ENCODE data around the gene KAT14. TPM values are rescaled to one million over a fixed set of nuclear protein-coding genes. Genes with fewer than 3 reads are reported as not detected.
"Not testable (repeated sequence)": the region's sequence is repeated elsewhere in the genome, so short reads cannot be mapped to it uniquely, and the experiment has no call there.

Gene KAT14
- total and polyA plus RNA-seq, 4 experiments from 2014 or later: 14.7 to 24.0 (median 20.2) TPM

DNA sequence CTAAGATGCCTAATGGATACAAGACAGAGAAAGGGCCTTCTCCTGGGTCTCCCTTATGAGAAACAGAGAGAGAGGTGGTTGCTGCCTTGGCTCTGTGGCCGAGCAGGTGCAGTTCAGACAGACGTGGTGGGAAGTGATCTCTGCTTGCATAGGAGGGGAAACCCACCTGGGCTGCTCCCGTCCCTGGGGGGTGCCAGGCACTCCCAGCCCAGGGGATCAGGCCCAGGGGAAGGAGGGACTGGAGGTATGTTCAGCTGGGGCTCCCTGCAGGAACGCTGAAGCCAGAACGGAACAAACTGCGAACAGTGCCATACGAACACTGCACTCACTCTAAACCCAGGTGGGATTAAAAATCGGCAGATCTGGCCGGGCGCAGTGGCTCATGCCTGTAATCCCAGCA lies 44.3 kb upstream of the KAT14 start:
- no peak overlapping the region for H3K4me3 Mint-ChIP-seq
- intact Hi-C loops (cut with micrococcal nuclease): no loop called here
- Histone ChIP-seq H3K36me3 (ENCODE audit: insufficient read depth, low read length) (no peaks in the 10 kb centered on the region), H3K27ac (ENCODE audit: low read depth, low read length) (no peak overlapping the region), H3K4me3 (ENCODE audit: low read length in 2 of 2) (no peak overlapping the region), H3K4me1 (ENCODE audit: insufficient read depth, low read length) (no peaks in the 10 kb centered on the region), H3K27me3 (ENCODE audit: insufficient read depth, low read length) (no peaks in the 10 kb centered on the region), H3K9me3 (ENCODE audit: control insufficient read depth in 1 of 2, low read length in 2 of 2) (no peaks in the 10 kb centered on the region)
- POLR2A ChIA-PET (ENCODE audit: partially characterized antibody): no interaction called here
- DNase-seq: no peak
- no peaks in the 10 kb centered on the region for H3K4me1 Mint-ChIP-seq
- H3K9me3 Mint-ChIP-seq: peaks cover 0 to 2% (median 0%) of the 10 kb centered on the region in 8 donors
- no peaks in the 10 kb centered on the region for H3K36me3 Mint-ChIP-seq
- no peak overlapping the region for H3K27ac Mint-ChIP-seq
- CTCF ChIA-PET (ENCODE audit: partially characterized antibody): no interaction called here
- H3K27me3 Mint-ChIP-seq: peaks cover 6 to 19% of the 10 kb centered on the region in 2 donors

DNA sequence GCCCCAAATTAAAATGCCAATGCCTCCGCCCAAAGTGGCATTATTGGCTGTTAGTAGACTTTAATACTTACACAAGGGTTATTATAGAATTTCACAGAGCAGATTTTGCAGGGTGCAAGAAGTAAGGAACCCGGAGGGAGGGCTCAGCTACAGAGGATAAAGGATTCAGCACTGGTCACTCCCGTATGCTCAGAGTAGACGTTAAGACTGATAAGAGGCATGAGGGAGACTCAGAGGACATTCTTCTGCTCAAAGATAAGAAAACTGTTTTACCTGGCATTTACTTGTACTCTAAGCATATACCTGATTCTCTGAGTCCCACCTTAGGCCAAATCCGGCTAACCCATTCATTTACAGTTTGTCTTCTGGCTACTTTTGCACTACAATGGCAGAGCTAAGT lies 43.5 kb upstream of the KAT14 start:
- no peak for DNase-seq
- Mint-ChIP-seq H3K27me3 (peaks cover 6 to 24% of the 10 kb centered on the region in 2 donors), H3K9me3 (peaks cover 0 to 2% (median 0%) of the 10 kb centered on the region in 8 donors), H3K27ac (no peak overlapping the region), H3K36me3 (no peaks in the 10 kb centered on the region), H3K4me3 (no peak overlapping the region), H3K4me1 (no peaks in the 10 kb centered on the region)
- ChIA-PET CTCF (ENCODE audit: partially characterized antibody) (no interaction called here), POLR2A (ENCODE audit: partially characterized antibody) (no interaction called here)
- no peaks in the 10 kb centered on the region for H3K27me3 ChIP-seq (ENCODE audit: insufficient read depth, low read length)
- no peaks in the 10 kb centered on the region for H3K4me1 ChIP-seq (ENCODE audit: insufficient read depth, low read length)
- no peaks in the 10 kb centered on the region for H3K9me3 ChIP-seq (ENCODE audit: control insufficient read depth in 1 of 2, low read length in 2 of 2)
- intact Hi-C loops (cut with micrococcal nuclease): no loop called here
- no peak overlapping the region for H3K27ac ChIP-seq (ENCODE audit: low read depth, low read length)
- H3K4me3 ChIP-seq (ENCODE audit: low read length in 2 of 2): no peak overlapping the region
- no peaks in the 10 kb centered on the region for H3K36me3 ChIP-seq (ENCODE audit: insufficient read depth, low read length)

DNA sequence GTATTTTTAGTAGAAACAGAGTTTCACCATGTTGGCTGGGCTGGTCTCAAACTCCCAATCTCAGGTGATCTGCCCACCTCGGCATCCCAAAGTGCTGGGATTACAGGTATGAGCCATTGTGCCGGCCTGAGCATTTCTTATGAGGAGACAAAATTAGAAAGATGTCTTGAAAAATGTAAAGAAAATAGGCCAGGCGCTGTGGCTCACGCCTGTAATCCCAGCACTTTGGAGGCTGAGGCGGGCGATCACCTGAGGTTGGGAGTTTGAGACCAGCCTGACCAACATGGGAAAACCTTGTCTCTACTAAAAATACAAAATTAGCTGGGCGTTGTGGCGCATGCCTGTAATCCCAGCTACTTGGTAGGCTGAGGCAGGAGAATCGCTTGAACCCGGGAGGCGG lies 37.1 kb upstream of the KAT14 start:
- H3K4me1 ChIP-seq (ENCODE audit: insufficient read depth, low read length); H3K9me3 ChIP-seq (ENCODE audit: control insufficient read depth in 1 of 2, low read length in 2 of 2); H3K9me3 Mint-ChIP-seq; H3K4me1 Mint-ChIP-seq; CTCF ChIA-PET (ENCODE audit: partially characterized antibody); H3K36me3 ChIP-seq (ENCODE audit: insufficient read depth, low read length); H3K4me3 ChIP-seq (ENCODE audit: low read length in 2 of 2); intact Hi-C loops (cut with micrococcal nuclease); H3K27ac Mint-ChIP-seq; H3K27ac ChIP-seq (ENCODE audit: low read depth, low read length); H3K36me3 Mint-ChIP-seq; DNase-seq; POLR2A ChIA-PET (ENCODE audit: partially characterized antibody); H3K27me3 ChIP-seq (ENCODE audit: insufficient read depth, low read length); H3K4me3 Mint-ChIP-seq: not testable (repeated sequence)
- peaks cover 7 to 14% of the 10 kb centered on the region in 2 donors for H3K27me3 Mint-ChIP-seq

DNA sequence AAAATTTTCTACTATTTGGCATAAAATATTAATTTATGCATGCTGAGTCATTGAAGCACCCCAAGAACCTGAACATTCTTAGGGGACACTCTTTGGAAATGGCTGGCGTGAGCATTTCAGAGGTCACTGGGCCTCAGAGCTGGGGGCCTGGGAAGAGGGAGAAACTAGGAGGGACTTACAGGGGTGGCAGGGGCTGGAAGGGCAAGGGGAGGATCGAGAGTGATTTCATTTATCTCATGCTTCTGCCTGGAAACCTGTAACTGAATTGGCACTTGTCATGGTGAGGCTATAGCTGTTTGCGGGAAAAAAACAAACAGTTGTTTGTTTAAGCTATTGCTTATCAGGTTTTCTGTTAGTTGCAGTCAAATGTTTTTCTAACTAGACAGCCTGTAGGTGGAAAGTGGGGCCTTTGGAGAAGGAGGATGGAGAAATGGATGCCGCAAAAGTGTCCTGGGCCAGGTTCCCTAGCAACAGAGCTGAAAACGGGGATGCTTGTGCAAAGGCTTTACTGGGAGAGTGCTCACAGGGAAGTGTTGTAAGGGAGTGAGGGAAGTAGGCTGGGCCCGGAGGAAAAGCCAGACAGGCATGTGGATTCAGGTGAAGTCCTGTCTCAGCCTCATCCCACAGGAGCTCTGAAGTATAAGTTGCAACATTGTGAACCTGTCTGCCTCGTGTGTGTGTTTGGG lies 36.4 kb upstream of the KAT14 start:
- POLR2A ChIA-PET (ENCODE audit: partially characterized antibody): no interaction called here

DNA sequence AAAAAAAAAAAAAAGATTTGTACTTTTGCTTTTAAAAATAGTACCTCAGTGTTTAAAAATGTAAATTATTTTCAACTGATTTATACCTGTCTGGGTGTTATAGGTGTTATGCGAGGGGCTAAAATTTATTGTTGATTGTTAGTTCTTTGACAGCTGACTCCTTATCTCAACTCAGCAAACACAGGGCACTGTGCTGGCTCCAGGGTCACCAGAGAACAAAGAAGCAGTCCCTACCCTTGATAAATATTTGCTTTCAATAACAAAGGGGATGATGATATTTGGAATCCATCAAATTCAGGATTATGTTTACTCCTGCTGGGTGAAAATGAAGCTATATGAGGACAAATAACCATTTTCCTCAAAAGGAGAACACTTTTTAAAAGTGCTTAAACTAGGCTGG lies 34.2 kb upstream of the KAT14 start:
- ChIA-PET POLR2A (ENCODE audit: partially characterized antibody) (no interaction called here), CTCF (ENCODE audit: partially characterized antibody) (no interaction called here)
- DNase-seq: no peak
- H3K4me1 Mint-ChIP-seq: no peaks in the 10 kb centered on the region
- no peaks in the 10 kb centered on the region for H3K36me3 Mint-ChIP-seq
- Histone ChIP-seq H3K4me3 (ENCODE audit: low read length in 2 of 2) (no peak overlapping the region), H3K36me3 (ENCODE audit: insufficient read depth, low read length) (no peaks in the 10 kb centered on the region), H3K27ac (ENCODE audit: low read depth, low read length) (no peak overlapping the region), H3K4me1 (ENCODE audit: insufficient read depth, low read length) (no peaks in the 10 kb centered on the region), H3K27me3 (ENCODE audit: insufficient read depth, low read length) (no peaks in the 10 kb centered on the region), H3K9me3 (ENCODE audit: control insufficient read depth in 1 of 2, low read length in 2 of 2) (no peaks in the 10 kb centered on the region)
- intact Hi-C loops (cut with micrococcal nuclease): no loop called here
- peaks cover 0 to 6% (median 2%) of the 10 kb centered on the region in 8 donors for H3K9me3 Mint-ChIP-seq
- H3K27ac Mint-ChIP-seq: no peak overlapping the region
- H3K4me3 Mint-ChIP-seq: no peak overlapping the region
- H3K27me3 Mint-ChIP-seq: peaks cover 5 to 9% of the 10 kb centered on the region in 2 donors

More for the DNA sequence above, 36.4 kb upstream of the KAT14 start:
- Mint-ChIP-seq H3K27ac (no peak overlapping the region), H3K4me3 (no peak overlapping the region), H3K27me3 (peaks cover 7 to 14% of the 10 kb centered on the region in 2 donors), H3K36me3 (no peaks in the 10 kb centered on the region), H3K4me1 (no peaks in the 10 kb centered on the region), H3K9me3 (peaks cover 0 to 2% (median 0%) of the 10 kb centered on the region in 8 donors)
- Histone ChIP-seq H3K27me3 (ENCODE audit: insufficient read depth, low read length) (no peaks in the 10 kb centered on the region), H3K9me3 (ENCODE audit: control insufficient read depth in 1 of 2, low read length in 2 of 2) (no peaks in the 10 kb centered on the region), H3K4me3 (ENCODE audit: low read length in 2 of 2) (no peak overlapping the region), H3K36me3 (ENCODE audit: insufficient read depth, low read length) (no peaks in the 10 kb centered on the region), H3K27ac (ENCODE audit: low read depth, low read length) (no peak overlapping the region), H3K4me1 (ENCODE audit: insufficient read depth, low read length) (no peaks in the 10 kb centered on the region)
- intact Hi-C loops (cut with micrococcal nuclease): no loop called here
- DNase-seq: no peak
- CTCF ChIA-PET (ENCODE audit: partially characterized antibody): no interaction called here

DNA sequence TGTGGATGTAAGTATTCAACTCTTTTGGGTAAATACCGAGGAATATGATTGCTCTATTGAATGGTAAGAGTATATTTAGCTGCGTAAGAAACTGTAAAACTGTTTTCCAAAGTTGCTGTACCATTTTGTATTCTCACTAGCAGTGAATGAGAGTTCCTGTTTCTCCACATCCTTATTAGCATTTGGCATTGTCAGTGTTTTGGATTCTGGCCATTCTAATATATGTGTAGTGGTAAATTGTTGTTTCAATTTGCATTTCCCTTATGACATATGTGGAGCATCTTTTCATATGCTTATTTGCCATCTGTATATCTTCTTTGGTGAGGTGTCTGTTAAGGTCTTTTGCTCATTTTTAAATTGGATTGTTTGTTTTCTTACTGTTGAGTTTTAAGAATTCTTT lies 29.3 kb upstream of the KAT14 start:
- ChIA-PET POLR2A (ENCODE audit: partially characterized antibody) (no interaction called here), CTCF (ENCODE audit: partially characterized antibody) (no interaction called here)
- no peaks in the 10 kb centered on the region for H3K27me3 ChIP-seq (ENCODE audit: insufficient read depth, low read length)
- H3K36me3 ChIP-seq (ENCODE audit: insufficient read depth, low read length): no peaks in the 10 kb centered on the region
- no peak overlapping the region for H3K4me3 ChIP-seq (ENCODE audit: low read length in 2 of 2)
- no peak overlapping the region for H3K27ac ChIP-seq (ENCODE audit: low read depth, low read length)
- H3K27me3 Mint-ChIP-seq: peaks cover 2 to 5% of the 10 kb centered on the region in 2 donors
- H3K27ac Mint-ChIP-seq: no peak overlapping the region
- H3K9me3 Mint-ChIP-seq: peaks cover 0 to 11% (median 4%) of the 10 kb centered on the region in 8 donors
- no peaks in the 10 kb centered on the region for H3K4me1 Mint-ChIP-seq
- no peak for DNase-seq
- intact Hi-C loops (cut with micrococcal nuclease): no loop called here
- H3K4me3 Mint-ChIP-seq: no peak overlapping the region
- H3K36me3 Mint-ChIP-seq: no peaks in the 10 kb centered on the region
- no peaks in the 10 kb centered on the region for H3K4me1 ChIP-seq (ENCODE audit: insufficient read depth, low read length)
- H3K9me3 ChIP-seq (ENCODE audit: control insufficient read depth in 1 of 2, low read length in 2 of 2): no peaks in the 10 kb centered on the region

DNA sequence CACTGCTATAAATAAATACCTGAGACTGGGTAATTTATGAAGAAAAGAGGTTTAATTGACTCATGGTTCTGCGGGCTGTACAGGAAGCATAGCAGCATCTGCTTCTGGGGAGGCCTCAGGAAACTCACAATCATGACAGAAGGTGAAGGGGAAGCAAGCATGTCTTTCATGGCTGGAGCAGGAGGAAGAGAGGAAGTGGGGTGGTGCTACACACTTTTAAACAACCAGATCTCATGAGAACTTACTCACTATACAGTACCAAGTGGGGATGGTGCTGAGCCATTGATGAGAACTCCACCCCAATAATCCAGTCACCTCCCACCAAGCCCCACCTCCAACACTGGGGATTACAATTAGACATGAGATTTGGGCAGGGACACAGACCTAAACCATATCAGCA lies 9.1 kb upstream of the KAT14 start:
- not testable (repeated sequence) for H3K4me1 ChIP-seq (ENCODE audit: insufficient read depth, low read length); DNase-seq

More for the DNA sequence above, 9.1 kb upstream of the KAT14 start:
- intact Hi-C loops (cut with micrococcal nuclease); POLR2A ChIA-PET (ENCODE audit: partially characterized antibody); H3K36me3 ChIP-seq (ENCODE audit: insufficient read depth, low read length); H3K4me3 ChIP-seq (ENCODE audit: low read length in 2 of 2); H3K27me3 ChIP-seq (ENCODE audit: insufficient read depth, low read length); H3K27me3 Mint-ChIP-seq; H3K9me3 ChIP-seq (ENCODE audit: control insufficient read depth in 1 of 2, low read length in 2 of 2); CTCF ChIA-PET (ENCODE audit: partially characterized antibody); H3K36me3 Mint-ChIP-seq; H3K27ac ChIP-seq (ENCODE audit: low read depth, low read length); H3K4me1 Mint-ChIP-seq; H3K9me3 Mint-ChIP-seq: not testable (repeated sequence)
- H3K27ac Mint-ChIP-seq: peak overlapping the region in 5 of 7 donors; percentile 10 to 68 (median 25)
- peak overlapping the region in 2 of 8 donors; percentile 7 to 34 for H3K4me3 Mint-ChIP-seq

Data from CD4-positive, alpha-beta memory T cell (primary cell).